ENCODE results near the gene TMCC2.

DNA sequence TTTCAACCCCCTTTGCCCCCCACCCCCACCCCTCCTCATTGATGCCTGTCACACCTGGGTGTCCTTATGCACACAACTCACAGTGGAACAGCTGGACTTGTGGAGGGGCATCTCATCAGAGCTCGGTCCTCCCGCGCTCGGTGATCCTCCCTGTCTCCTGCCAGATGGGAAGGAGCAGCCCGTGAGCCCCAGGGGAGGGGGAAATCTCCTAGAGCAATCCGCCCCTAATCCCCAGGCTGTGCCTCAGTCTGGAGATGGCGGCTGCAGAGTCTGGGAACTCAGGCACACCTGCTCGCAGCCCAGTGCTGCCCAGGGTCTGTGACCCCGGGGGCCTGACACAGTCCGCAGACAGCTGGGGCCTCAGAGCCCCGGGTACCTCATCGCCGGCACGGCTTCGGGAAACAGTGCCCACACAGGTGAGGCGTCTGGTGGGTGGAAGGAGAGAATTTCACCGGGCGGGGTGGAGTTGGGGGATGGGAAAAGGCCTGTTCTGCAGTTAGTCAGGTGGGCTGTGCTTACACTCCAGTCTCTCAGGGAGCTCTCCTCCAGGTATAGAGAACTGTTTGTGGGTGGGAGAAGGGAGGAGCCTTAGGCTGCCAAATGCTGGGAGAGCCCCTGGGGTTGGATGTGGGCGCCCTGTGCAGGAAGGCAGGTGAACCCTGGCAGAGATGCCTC, 29.3 kb downstream of the TMCC2 start:
- no peak for TF ChIP-seq TAF1 (IDR thresholded peaks at IDR 0.05; ENCODE audit: borderline replicate concordance, insufficient read depth, low read length)
- TF ChIP-seq POLR2AphosphoS5 (IDR thresholded peaks at IDR 0.05; ENCODE audit: low read depth, low read length), result no peak
- TF ChIP-seq SIN3A (IDR thresholded peaks at IDR 0.05; ENCODE audit: borderline replicate concordance, insufficient read depth, low read length), result no peak
- TF ChIP-seq REST (IDR thresholded peaks at IDR 0.05; ENCODE audit: insufficient read depth in 1 of 2, low read depth in 2 of 2, low read length in 2 of 2), result no peak
- TF ChIP-seq FOXP2 (optimal IDR thresholded peaks at IDR 0.05; ENCODE audit: borderline replicate concordance, extremely low read depth, extremely low read length, insufficient read depth), result no peak
